Gastrocnemius medialis (tissue), 4 donors: ENCODE results near the gene TYW1B. TPM values are rescaled to one million over a fixed set of nuclear protein-coding genes. Genes with fewer than 3 reads are reported as not detected.
"Not testable (repeated sequence)": the region's sequence is repeated elsewhere in the genome, so short reads cannot be mapped to it uniquely, and the experiment has no call there.

Source experiments
- ATAC-seq, 2 donors: fragments of 150-250 bp; one replicate each; pipeline ENCODE4 v1.9.1; 2016
- DNase-seq, 2 donors: peaks; one replicate each; pipeline ENCODE4 v3.0.0-alpha.2; 2019
- H3K27ac ChIP-seq, 4 donors: fragments of 200-600 bp; sonication (generic); 1 replicate in 1 of 4; 2 replicates in 3 of 4; pipeline ENCODE4 v1.5.1; 2016 to 2018; ENCODE audit warnings: mild to moderate bottlenecking in 2 of 4, moderate library complexity in 1 of 4
- H3K27me3 ChIP-seq, 3 donors: fragments of 200-600 bp; sonication (generic) in 2 of 3; 1 replicate in 1 of 3; 2 replicates in 2 of 3; pipeline versions ENCODE4 v1.5.1 to v1.6.0; 2016 to 2019; ENCODE audit warnings: mild to moderate bottlenecking in 1 of 3, moderate library complexity in 1 of 3
- H3K36me3 ChIP-seq, 2 donors: fragments of 200-600 bp; sonication (generic) in 1 of 2; one replicate each; pipeline ENCODE4 v1.5.1; 2017 to 2018
- H3K4me1 ChIP-seq, 2 donors: fragments of 200-600 bp; sonication (generic) in 1 of 2; one replicate each; pipeline ENCODE4 v1.5.1; 2016 to 2017; ENCODE audit warnings: mild to moderate bottlenecking in 2 of 2
- H3K4me3 ChIP-seq, 4 donors: fragments of 200-600 bp; sonication (generic) in 3 of 4; 1 replicate in 1 of 4; 2 replicates in 3 of 4; pipeline ENCODE4 v1.5.1; 2016 to 2019; ENCODE audit warnings: mild to moderate bottlenecking in 2 of 4
- H3K9me3 ChIP-seq, 3 donors: fragments of 200-600 bp; sonication (generic) in 2 of 3; 1 replicate in 1 of 3; 2 replicates in 2 of 3; pipeline ENCODE4 v1.5.1; 2016 to 2019
- POLR2A ChIP-seq, 2 donors: fragments of 450-650 bp; IDR thresholded peaks; one replicate each; pipeline ENCODE4 v1.6.1; 2017; ENCODE audit warnings: antibody characterized with exemption in 2 of 2, mild to moderate bottlenecking in 2 of 2, moderate library complexity in 2 of 2
- in situ Hi-C, 4 donors: fragments of 200-750 bp; cut with MboI; loops; one replicate each; pipeline versions ENCODE4 v1.15.0 to v1.8.0; 2017; ENCODE audit warnings: low sequenced_read_pairs in 4 of 4
- intact Hi-C: fragments of 100-400 bp; cut with DNase I; formaldehyde crosslinking; loops from one replicate; pipeline ENCODE4 v1.15.1; 2023; ENCODE audit warnings: low total_unique reads
- total RNA-seq, 4 donors: library from RNA; depleted of rRNA; stranded (reverse); fragments of >200 nt; gene quantifications; one replicate each; pipeline versions ENCODE4 v1.1.0 to v1.2.3, GENCODE V29; 2016
- TF ChIP-seq, protein P1 (sequence below), 5 experiments: fragments of 450-650 bp in 3 of 5; fragments of 200-600 bp in 2 of 5; sonication (generic) in 2 of 5; IDR thresholded peaks in 4 of 5; conservative IDR thresholded peaks in 1 of 5; 1 replicate in 4 of 5; 2 replicates in 1 of 5; pipeline ENCODE4 v1.5.1; 2016 to 2019; ENCODE audit warnings: antibody characterized with exemption in 5 of 5, mild to moderate bottlenecking in 3 of 5, moderate library complexity in 3 of 5

TYW1B gene
- total RNA-seq, 4 donors from 2014 or later: 2.5 to 6.0 (median 2.9) TPM

DNA sequence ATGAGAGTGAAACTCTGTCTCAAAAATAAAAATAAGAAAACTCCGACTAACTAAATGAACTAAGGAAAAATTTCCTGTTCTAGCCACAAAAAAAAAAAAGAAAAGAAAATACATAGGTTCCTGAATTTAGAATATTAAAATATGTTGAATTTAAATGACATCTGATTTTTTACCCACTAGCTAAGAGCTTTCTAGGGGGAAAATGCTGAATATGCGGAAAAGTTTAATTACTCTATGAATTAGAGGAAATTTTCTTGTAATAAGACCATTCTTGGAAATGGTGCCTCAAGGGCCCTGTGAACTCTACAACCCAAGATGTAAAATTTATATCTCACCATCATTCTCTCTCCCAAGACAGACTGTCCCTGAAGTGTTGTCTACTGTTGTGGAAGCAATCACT, 250.9 kb downstream of the TYW1B start:
- Histone ChIP-seq H3K36me3 (no peaks in the 10 kb centered on the region), H3K4me1 (no peaks in the 10 kb centered on the region), H3K4me3 (no peak overlapping the region), H3K27ac (no peak overlapping the region), H3K9me3 (no peaks in the 10 kb centered on the region), H3K27me3 (no peaks in the 10 kb centered on the region)
- intact Hi-C loops (no loop called here), in situ Hi-C loops (no loop called here)
- TF ChIP-seq, protein P1, sequence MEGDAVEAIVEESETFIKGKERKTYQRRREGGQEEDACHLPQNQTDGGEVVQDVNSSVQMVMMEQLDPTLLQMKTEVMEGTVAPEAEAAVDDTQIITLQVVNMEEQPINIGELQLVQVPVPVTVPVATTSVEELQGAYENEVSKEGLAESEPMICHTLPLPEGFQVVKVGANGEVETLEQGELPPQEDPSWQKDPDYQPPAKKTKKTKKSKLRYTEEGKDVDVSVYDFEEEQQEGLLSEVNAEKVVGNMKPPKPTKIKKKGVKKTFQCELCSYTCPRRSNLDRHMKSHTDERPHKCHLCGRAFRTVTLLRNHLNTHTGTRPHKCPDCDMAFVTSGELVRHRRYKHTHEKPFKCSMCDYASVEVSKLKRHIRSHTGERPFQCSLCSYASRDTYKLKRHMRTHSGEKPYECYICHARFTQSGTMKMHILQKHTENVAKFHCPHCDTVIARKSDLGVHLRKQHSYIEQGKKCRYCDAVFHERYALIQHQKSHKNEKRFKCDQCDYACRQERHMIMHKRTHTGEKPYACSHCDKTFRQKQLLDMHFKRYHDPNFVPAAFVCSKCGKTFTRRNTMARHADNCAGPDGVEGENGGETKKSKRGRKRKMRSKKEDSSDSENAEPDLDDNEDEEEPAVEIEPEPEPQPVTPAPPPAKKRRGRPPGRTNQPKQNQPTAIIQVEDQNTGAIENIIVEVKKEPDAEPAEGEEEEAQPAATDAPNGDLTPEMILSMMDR (IDR thresholded peaks at IDR 0.05 in 4 of 5, conservative IDR thresholded peaks at IDR 0.05 in 1 of 5): no peak
- TF ChIP-seq POLR2A (IDR thresholded peaks at IDR 0.05): no peak
- DNase-seq: no peak
- ATAC-seq: no peak

DNA sequence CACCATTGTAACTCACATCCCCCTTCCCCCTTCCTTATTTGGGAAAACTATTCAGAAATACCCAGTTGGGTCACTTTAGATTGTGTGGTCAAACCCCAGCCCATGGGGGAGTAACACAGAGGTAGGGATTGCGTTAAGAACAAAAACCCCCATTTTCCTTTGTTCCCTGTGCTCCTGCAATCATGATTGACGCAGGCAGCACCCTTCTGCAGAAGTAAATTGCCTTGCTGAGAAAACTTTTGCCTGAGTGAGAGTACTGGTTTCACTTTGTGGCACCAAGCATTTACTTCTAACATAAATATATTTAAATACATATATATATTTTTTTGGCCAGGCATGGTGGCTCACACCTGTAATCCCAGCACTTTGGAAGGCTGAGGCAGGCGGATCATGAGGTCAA, 266.0 kb downstream of the TYW1B start:
- in situ Hi-C loops, DNase-seq, H3K27ac ChIP-seq, H3K9me3 ChIP-seq, H3K4me1 ChIP-seq, H3K36me3 ChIP-seq, H3K27me3 ChIP-seq, H3K4me3 ChIP-seq, intact Hi-C loops, ATAC-seq: not testable (repeated sequence)

DNA sequence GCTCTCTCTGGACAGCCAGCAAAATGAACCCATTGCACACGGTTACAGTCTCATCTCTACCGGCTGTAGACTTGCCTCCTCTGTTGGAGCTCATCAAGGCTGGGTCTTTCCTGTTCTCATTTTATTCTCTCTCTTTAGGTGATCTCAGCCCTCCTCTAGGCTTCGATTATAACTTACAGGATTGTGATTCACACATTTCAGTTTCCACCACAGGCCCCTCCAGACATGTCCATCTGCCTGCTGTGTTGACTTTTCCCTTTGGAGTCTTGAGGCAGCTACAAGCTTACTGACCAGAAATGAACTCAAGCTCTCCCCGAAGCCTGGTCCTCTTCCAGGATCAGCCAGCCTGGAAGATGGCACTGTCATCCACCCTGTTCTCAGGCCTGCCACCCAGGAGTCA, 268.5 kb downstream of the TYW1B start:
- ATAC-seq, DNase-seq, H3K27ac ChIP-seq, H3K9me3 ChIP-seq, H3K27me3 ChIP-seq, H3K4me3 ChIP-seq, intact Hi-C loops, H3K36me3 ChIP-seq, H3K4me1 ChIP-seq, in situ Hi-C loops: not testable (repeated sequence)

DNA sequence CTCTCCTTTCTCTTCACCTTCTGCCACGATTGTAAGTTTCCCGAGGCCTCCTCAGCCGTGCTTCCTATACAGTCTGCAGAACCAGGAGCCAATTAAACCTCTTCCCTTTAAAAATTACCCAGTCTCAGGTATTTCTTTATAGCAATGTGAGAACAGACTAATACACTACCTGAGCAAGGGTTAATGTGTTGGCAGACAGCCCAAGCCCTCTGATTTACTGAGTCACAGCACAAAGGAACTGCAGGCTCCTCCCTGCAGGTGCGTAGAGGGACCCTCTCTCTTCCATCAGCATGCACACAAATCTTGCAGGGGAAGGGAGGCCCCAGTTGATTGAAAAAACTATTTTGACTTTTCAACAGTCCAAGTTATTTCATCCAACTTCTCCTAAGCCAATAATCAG, 271.3 kb downstream of the TYW1B start:
- in situ Hi-C loops, H3K27me3 ChIP-seq, DNase-seq, intact Hi-C loops, H3K27ac ChIP-seq, H3K36me3 ChIP-seq, H3K9me3 ChIP-seq, H3K4me1 ChIP-seq, H3K4me3 ChIP-seq, ATAC-seq: not testable (repeated sequence)

DNA sequence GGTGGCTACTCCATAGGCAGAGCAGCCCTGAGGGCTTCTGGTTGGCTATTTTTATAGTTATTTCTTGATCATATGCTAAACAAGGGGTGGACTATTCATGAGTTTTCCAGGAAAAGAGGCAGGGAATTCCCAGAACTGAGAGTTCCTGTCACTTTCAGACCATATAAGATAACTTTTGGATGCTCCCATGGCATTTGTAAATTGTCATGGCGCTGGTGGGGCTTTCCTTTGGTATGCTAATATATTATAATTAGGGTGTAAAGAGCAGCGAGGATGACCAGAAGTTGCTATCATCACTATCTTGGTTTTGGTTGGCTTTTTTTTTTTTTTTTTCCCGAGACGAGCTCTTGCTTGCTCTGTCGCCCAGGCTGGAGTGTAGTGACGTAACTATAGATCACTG, 272.8 kb downstream of the TYW1B start:
- H3K36me3 ChIP-seq, DNase-seq, intact Hi-C loops, H3K27ac ChIP-seq, ATAC-seq, H3K27me3 ChIP-seq, H3K4me3 ChIP-seq, H3K4me1 ChIP-seq, in situ Hi-C loops, H3K9me3 ChIP-seq: not testable (repeated sequence)

DNA sequence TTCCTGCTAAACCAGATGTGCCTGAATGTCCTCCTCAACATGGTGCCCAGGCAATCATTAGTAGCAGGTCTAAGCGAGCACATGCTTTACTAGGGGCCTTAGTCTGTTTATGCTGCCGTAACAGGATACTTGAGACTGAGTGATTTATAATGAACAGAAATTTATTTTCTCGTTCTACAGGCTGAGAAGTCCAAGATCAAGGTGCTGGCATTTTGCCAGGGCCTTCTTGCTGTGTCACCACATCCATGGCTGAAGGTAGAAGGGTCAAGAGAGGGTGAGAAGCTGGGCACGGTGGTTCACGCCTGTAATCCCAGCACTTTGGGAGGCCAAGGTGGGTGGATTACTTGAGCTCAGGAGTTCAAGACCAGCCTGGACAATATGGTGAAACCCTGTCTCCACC, 273.6 kb downstream of the TYW1B start:
- H3K9me3 ChIP-seq, H3K36me3 ChIP-seq, DNase-seq, H3K4me1 ChIP-seq, intact Hi-C loops, H3K27ac ChIP-seq, H3K4me3 ChIP-seq, in situ Hi-C loops, ATAC-seq, H3K27me3 ChIP-seq: not testable (repeated sequence)

DNA sequence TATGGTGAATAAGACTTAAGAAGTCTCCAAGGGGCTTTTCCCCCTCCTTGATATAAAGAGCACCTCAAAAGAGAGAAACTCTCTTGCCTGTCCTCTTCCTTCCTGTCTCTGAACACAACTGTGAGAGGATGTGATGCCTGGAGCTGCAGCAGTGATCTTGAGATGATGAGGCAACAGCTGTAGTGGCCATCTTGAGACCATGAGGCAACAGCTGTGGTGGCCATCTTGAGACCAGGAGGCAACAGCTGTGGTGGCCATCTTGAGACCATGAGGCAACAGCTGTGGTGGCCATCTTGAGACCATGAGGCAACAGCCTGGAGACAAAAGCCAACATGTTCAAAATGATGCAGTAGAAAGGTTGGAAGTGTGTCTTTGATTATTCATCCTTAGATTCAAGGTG, 277.5 kb downstream of the TYW1B start:
- H3K4me3 ChIP-seq, H3K9me3 ChIP-seq, H3K4me1 ChIP-seq, H3K27me3 ChIP-seq, H3K36me3 ChIP-seq, intact Hi-C loops, H3K27ac ChIP-seq, in situ Hi-C loops, DNase-seq, ATAC-seq: not testable (repeated sequence)

DNA sequence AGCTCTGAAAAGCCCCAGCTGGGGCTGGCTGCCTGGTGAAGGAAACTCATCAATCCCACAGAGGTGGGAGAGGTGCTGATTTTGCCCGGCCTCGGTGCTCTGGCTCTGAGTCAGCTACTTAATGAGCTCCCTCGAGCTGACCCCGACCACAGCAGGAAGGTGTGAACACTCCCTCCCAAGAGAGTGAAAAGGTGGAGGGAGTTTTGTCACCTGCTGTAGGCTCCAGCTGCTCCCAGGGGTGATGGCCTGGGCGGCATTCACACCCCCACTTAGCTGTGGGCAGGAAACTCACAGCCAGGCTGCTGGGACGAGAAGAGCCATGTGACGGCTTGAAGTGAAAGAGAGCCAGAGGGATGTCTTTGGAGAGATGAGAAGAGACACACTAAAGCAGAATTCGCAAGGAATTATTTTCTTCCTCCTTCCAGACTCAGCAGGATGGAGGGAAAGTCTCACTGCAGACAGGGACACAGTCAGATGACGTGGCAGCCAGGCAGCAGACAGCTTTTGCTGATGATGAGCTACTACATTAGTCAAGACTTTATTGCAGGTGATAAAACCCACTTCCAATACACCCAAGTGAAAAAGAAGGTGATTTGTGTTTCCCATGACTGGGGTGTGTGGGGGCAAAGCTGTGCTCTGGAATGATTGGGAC, 281.3 kb downstream of the TYW1B start:
- H3K4me1 ChIP-seq, intact Hi-C loops, H3K36me3 ChIP-seq, in situ Hi-C loops, H3K27me3 ChIP-seq, H3K27ac ChIP-seq, DNase-seq, H3K9me3 ChIP-seq, ATAC-seq, H3K4me3 ChIP-seq: not testable (repeated sequence)

DNA sequence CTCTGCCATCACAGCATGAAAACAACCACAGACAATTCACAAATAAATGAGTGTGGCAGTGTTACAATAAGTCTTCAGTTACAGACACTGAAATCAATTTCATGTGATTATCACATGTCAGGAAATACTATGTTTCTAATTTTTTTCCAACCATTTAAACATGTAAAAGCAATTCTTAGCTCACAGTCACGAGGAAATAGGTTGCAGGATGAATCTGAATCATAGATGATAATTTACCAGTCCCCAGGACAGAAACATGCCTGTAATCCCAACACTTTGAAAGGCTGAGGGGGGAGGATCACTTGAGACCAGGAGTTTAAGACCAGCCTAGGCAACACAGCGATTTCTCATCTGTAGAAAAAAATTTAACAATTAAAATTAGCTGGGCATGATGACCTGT, 283.5 kb downstream of the TYW1B start:
- H3K36me3 ChIP-seq, H3K27me3 ChIP-seq, H3K27ac ChIP-seq, H3K4me3 ChIP-seq, ATAC-seq, intact Hi-C loops, H3K4me1 ChIP-seq, in situ Hi-C loops, H3K9me3 ChIP-seq, DNase-seq: not testable (repeated sequence)
